G401 (cell line): ENCODE results near the gene HES1. TPM values are rescaled to one million over a fixed set of nuclear protein-coding genes. Genes with fewer than 3 reads are reported as not detected.
A peak's percentile ranks its signal among the peaks of the same experiment; 100 is the strongest.
"Not testable (repeated sequence)": the region's sequence is repeated elsewhere in the genome, so short reads cannot be mapped to it uniquely, and the experiment has no call there.

Source experiments
- DNase-seq: peaks from one replicate; pipeline ENCODE4 v3.0.0-alpha.2; 2015; ENCODE audit warnings: low spot score
- in situ Hi-C: cut with HindIII; loops from 2 replicates; pipeline ENCODE4 v1.10.0; 2016; ENCODE audit warnings: low sequenced_read_pairs, mixed read lengths
- total RNA-seq: library from RNA; depleted of rRNA; stranded (reverse); fragments of >200 nt; shearing (Covaris generic); gene quantifications from 2 replicates; pipeline ENCODE4 v1.2.3, GENCODE V29; 2014; rRNA removed

Gene HES1, protein sequence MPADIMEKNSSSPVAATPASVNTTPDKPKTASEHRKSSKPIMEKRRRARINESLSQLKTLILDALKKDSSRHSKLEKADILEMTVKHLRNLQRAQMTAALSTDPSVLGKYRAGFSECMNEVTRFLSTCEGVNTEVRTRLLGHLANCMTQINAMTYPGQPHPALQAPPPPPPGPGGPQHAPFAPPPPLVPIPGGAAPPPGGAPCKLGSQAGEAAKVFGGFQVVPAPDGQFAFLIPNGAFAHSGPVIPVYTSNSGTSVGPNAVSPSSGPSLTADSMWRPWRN
- 3.3 and 6.6 TPM in 2 replicates for total RNA-seq

DNA sequence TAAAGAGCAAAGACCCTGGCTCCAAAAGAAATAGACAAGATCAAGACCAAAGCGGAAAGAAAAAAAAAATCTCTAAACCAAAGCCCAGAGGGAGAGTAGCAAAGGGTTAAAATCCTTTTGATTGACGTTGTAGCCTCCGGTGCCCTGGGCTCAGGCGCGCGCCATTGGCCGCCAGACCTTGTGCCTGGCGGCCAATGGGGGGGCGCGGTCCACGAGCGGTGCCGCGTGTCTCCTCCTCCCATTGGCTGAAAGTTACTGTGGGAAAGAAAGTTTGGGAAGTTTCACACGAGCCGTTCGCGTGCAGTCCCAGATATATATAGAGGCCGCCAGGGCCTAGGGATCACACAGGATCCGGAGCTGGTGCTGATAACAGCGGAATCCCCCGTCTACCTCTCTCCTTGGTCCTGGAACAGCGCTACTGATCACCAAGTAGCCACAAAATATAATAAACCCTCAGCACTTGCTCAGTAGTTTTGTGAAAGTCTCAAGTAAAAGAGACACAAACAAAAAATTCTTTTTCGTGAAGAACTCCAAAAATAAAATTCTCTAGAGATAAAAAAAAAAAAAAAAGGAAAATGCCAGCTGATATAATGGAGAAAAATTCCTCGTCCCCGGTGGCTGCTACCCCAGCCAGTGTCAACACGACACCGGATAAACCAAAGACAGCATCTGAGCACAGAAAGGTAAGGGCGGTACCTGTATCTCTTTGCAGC lies at the start of gene HES1:
HES1 (plus strand) TSS at position 343 of the 713 bp plus-strand sequence; CDS start at position 576, 233 bp downstream.
- in situ Hi-C loops, result loop anchor here (10.0 kb wide), 1 partner anchor 151 kb away; no protein-coding TSS in a partner anchor
- DNase-seq, result peak; percentile 61

DNA sequence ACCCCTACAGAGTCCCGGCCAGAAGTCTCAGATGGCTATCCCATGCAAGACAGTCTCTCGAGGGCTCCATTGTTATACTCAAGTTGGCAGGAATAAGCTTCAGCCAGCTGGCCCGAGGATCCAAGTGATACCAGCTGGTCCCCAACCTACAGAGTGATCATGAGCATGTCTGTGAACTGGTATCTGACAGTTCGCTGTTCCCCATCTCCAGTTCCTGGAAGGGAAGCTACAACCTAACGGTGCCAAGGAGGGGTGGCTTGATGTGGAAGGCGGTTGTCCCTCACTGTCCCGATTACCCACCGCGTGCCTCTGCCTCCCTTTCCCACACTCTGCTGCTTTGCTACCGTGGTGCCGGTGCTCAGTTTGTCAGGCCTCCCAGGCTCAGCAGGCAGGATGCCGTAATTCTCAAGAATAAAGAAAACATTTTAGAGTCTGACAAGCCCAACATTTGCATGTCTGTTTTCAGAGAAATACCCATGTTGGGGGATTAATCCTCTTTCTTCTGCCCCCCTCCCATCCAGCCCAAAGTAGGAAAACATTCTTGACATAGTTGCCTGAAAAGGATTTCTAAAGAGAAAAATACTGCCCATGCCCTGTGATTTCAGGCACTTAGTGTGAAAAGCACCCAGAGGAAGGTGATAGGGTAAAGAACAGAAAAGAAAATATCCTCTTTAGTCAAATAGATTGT lies 49.4 kb upstream of the HES1 start:
- in situ Hi-C loops, result no loop called here
- DNase-seq, result no peak

DNA sequence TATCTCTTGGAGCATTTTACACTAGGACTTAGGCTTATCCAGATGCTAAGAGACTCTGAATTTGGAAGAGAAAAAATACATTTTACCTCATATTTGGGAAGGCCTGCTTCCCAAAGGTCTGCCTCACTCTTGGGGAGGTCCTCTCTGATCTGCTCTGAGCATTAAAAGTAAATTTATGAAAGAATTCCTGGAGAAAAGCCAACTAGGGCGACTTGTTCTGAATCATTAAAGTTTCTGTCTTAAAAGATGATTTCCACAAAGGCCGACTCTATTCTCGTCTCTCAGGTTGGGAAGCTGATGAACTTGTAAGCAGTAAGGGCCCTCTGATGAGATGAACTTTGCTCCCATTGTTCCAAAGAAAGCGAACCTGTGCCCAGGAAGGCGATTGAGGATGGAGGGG lies 48.7 kb upstream of the HES1 start:
- in situ Hi-C loops, result no loop called here
- no peak for DNase-seq

DNA sequence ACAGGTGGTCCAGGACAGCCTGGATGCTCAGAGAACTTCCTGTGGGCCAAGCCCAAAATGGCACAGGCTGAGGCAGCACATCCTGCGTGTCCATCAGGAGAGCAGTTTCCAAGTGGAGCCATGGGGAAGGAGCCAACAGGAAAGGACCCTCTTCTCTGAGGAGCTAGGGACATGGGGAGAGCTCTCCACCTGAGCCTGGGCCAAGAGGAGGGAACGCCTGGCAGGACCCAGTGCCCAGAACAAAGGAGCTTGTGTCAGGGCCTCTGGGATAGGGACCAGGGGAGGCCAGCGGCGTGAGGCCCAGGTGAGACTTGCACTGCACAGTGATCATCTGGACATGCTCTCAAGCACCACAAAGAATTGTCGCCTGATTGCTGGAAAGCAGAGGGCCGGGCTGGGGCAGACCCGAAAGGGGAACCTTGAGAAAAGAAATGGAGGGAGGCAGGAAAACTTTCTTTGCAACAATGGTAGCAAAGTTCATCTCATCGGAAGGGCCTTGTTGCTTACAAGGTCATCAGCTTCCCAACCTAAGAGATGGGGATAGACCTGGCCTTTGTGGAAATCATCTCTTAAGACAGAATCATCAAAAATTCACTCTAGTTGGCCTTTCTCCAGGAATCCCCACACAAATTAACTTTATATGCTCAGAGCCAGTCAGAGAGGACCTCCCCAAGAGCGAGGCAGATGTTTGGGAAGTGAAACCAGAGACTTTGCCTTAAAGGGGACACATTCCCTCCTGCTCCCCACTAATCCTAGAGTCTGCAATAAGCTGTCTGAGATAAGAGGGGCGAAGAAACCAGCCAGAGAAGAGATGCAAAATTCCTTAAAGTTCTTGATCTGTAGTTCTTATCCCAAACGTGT lies 47.7 kb upstream of the HES1 start:
- DNase-seq, result no peak
- in situ Hi-C loops, result no loop called here

DNA sequence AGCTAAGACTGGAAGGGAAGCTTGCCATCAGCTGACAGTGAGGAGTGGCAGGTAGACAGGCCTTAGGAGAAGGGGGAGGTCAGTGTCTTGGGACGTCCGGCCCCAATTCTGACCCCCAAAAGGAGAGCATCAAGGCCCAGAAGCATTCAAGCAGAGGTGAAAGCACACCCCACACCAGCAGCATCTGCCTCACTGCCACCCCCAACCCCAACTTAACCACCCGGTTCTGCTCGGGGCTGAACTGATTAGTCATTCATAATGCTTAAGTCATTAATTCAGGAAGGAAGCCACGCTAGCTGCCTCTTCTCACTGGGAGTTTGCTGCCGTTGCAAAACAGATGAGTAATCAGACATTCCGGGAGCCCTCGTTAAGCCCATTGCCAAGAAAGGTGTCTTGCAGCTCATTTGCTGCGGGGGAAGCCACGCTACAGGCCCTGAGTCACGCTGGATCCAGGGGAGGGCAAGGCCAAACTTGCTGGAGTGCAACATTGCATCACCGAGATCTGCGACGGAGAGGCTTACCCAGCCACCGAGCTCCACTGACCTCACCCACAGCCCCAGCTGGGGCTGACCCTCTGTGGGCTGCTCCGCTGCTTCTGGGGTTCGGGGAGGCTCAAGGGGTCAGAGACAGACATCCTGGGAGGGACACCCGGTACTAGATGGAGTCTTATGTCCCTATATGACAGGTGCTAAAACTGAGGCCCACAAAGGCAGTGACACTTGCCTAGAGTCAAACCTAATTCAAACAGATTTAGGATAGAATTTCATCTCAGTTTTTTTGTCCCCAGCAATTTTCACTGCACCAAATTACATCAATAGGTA lies 46.4 kb upstream of the HES1 start:
- DNase-seq, result no peak
- in situ Hi-C loops, result no loop called here

- in situ Hi-C loops, DNase-seq: not testable (repeated sequence)
Observed at GRCh38 chr3:194090178-194090555, 45.8 kb upstream of the HES1 start.

DNA sequence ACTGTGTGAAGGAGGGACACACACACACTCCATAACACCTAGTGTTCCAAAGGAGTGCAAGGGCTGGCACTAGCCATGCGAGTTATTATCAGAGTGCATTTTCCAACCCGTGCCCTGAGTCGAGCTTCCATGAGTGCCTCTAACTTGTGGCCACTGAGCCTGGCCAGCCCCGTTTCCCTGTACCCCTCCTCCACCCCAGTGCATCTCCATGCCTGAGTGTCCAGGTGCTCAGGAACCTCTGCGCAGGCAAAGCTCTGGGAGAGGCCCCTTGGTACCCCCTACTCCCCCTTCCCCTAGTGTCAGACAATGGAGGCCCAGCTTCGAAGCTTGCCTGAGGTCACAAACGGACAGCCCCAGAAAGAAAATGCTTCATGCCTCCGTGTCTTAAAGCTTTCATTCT lies 45.2 kb upstream of the HES1 start:
- DNase-seq, result no peak
- in situ Hi-C loops, result no loop called here

GRCh38 chr3:194091141-194091540 lies 44.8 kb upstream of the HES1 start:
- in situ Hi-C loops, result no loop called here
- DNase-seq, result no peak

DNA sequence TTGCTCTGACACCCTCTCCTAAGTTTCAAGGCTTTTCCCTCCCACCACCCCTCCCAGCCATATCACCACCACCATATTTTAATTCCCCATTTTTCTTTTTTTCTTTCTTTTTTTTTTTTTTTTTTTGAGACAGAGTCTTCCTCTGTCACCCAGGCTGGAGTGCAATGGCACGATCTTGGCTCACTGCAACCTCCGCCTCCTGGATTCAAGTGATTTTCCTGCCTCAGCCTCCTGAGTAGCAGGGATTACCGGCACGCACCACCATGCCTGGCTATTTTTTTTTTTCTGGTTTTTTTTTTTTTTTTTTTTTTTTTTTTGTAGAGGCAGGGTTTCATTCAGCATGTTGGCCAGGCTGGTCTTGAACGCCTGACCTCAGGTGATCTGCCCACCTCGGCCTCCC lies 44.1 kb upstream of the HES1 start:
- DNase-seq, in situ Hi-C loops: not testable (repeated sequence)

DNA sequence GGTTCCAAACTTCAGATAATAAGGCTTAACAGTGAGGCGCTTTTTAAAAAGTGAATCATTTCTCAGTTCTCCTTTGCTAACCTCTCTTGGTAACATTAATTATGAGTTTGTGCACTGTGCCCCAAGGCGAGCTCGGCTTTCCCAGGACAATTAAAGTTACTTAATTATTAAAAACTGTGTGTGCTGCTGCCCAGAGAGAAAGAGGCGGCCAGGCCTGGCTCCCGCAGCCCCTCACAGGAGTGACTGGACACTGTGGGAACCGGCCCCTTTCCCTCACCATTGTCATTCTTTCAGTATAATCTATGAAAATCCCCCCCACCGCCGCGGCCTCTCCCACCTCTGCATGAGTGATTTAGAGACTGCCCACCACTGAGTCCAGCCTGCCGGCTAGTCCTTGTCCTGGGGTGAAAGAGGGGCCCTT lies 43.1 kb upstream of the HES1 start:
- DNase-seq, result no peak
- in situ Hi-C loops, result no loop called here

DNA sequence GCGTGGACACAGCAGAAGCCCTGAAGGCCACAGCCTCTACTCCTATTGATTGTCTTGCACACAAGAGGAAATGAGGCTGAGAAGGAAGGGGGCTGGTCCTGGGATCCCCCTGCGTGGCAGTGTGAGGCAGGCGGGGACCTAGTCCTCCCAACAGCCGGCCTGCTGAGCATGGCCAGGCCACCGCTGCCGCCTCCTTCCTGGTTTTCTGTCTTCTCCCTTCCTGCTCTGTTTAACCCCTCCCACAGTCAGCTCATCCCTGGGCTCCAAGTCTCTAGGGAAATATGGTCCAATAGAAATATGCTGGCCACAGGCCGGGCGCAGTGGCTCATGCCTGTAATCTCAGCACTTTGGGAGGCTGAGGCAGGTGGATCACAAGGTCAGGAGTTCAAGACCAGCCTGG lies 42.1 kb upstream of the HES1 start:
- in situ Hi-C loops, result no loop called here
- no peak for DNase-seq

DNA sequence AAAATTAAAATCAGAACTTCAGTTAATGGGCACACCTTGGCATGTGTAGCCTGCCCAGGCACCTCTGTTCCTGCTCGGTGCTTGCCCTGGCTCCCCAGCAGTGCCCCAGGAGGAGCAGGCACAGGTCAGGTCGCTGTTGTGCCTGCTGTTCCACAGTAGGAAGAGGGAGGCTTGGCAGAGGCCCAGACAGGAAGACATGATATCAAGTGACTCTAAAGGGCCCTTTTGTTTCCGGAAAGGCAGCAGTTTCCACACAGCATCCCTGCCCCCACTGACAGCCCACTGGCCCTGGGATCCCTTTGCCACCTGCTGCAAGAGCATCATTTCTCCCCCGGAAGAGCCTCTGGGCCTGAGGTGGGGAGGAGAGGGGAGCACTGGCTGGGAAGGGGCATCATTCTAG lies 40.5 kb upstream of the HES1 start:
- in situ Hi-C loops, result no loop called here
- no peak for DNase-seq

DNA sequence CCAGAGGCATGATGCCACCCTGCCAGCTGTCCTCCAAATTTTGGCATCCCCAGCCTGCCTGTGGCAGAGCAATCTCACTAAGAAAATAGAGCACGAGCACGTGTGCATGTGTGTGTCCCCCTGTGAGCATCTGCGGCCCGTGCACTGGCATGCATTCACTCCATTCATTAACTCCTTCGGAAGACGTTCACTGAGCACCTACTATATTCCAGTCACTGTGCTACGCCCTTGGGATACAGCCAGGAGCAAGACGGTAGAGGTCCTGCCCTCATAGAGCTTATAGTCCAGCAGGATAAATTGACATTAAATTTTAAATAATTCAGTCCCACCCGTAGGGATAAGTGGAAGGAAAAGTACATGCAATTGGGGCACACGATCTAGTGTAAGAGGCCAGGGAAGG lies 40.0 kb upstream of the HES1 start:
- in situ Hi-C loops, result no loop called here
- no peak for DNase-seq

DNA sequence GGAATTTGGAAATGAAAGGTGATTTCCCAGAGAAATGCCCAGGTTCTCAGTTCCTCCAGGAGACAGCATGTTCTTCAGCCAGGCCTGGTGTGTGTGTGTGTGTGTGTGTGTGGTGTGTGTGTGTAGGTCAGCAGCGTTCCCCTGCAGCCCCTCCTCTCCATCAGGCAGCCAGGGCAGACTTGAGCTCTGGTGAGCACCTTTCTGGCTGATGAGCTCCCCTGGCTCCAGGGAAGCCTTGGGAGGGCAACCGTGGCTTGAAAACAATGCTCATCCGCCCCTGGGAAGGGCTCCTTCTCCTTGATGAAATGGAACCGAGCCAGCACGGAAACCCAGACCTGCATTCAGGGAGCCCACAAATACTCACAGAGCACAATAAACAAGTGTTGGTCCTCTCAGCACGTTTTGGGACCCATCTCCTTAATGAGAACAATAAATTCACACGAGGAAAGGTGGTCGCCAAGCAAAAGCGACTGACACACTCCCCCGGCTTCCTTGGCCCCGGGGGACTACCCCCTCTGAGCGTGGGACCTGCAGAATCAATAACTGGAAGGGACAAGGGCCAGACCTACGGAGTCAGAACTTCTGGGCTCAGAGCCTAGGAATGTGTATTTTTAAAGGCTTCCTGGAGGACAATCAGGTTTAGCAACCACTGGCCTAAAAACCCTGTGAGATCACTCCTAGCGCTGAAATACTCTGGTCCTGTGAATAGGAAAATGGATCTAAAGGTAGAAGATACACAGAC lies 38.6 kb upstream of the HES1 start:
- no peak for DNase-seq
- in situ Hi-C loops, result no loop called here

DNA sequence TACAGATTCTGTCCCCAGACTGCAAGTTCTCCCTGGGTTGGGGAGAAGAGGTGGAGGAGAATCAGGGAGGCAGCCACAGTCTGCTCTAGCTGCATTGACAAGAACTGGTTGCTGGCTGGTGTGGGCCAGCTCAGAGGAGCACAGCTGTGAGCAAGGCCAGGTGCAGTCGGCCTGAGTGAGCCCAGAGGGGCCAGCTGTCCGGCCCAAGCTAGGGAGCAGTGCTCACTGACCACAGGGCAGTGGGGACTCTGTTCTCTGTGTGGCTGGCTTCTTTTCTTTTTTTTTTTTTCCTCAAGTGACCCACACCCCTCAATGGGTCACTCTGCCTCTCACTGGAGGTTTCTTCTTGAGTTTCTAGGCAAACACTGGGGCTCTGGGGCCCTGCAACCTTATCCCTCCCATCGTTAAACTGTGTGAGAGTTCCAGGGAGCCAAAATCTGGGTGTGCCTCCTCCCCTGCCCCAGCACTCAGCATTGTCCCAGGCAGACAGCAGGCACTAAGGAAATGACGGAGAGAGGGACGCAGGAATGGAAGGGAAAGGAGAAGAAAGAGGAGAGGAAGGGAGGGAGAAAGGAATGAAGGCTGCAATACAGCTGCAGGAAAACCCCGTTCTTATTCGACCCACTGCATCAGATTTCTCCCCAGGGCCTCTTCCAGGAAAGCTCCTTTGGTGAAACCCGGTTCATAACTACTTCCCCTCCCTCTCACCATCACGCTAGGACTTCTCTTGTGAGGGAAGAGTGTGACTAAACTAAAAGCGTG lies 37.7 kb upstream of the HES1 start:
- in situ Hi-C loops, result no loop called here
- no peak for DNase-seq

DNA sequence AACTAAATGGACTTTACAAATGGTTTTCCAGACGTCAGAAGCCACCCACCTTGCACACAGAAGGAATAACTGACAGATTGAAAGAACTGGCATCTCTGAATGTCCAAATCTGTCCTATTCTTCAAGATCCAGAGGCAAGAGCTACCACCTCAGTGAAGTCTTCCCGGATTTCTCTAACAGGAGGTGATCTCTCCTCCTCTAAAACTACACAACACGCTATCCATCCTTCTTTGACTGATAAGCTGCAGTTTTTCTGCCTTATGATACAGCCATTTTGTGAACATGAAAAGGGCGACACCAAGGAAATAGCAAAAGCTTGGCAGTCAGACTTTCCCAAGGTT lies 37.1 kb upstream of the HES1 start:
- DNase-seq, result no peak
- in situ Hi-C loops, result no loop called here

GRCh38 chr3:194099215-194099614 lies 36.7 kb upstream of the HES1 start:
- DNase-seq, result no peak
- in situ Hi-C loops, result no loop called here
